Adipose tissue (tissue), 3 donors: ENCODE data around the gene PTGR2. TPM values are rescaled to one million over a fixed set of nuclear protein-coding genes. Genes with fewer than 3 reads are reported as not detected.
"Not testable (repeated sequence)": the region's sequence is repeated elsewhere in the genome, so short reads cannot be mapped to it uniquely, and the experiment has no call there.

Experiments
- H3K27ac ChIP-seq: one replicate; pipeline ENCODE4 v1.5.1; 2013; ENCODE audit warnings: low read depth, low read length
- WGBS, 3 donors: extraction: QIAGEN DNeasy Blood & Tissue Kit; methylation state at CpG; one replicate each; pipeline ENCODE4 v1.1.7; 2013; 5-methylcytosine and 5-hydroxymethylcytosine counted together
- polyA plus RNA-seq, 3 donors: library from polyadenylated mRNA; stranded (reverse); fragments of 200-250 nt; gene quantifications; one replicate each; pipeline ENCODE4 v1.2.3, GENCODE V29; 2013
- donor health status: healthy with polysubstance abuse.
- donor health status: Bipolar disorder and iron deficiency.
- donor health status: healthy.

Gene PTGR2
- polyA plus RNA-seq = 1 to 10 TPM; 3.2 to 7.5 (median 5.2) TPM

GRCh38 chr14:73851567-73852382 lies at the start of gene PTGR2:
TSS of gene PTGR2 (plus strand) at chr14:73851831. CDS start at chr14:73858863, 7,032 bp downstream.
- peak within 1 kb of the TSS; percentile 28 for H3K27ac ChIP-seq
- 0 to 1% (median 0%) methylated on average over 46 to 51 of the region's 51 CpGs for WGBS, 3 donors

GRCh38 chr14:73802431-73803188 lies 49.0 kb upstream of the PTGR2 start:
- H3K27ac ChIP-seq = no peak overlapping the region
- WGBS, 3 donors = 71 to 84% (median 71%) methylated on average over 10 of the region's 10 CpGs

- H3K27ac ChIP-seq = no peak overlapping the region
- WGBS, 3 donors = 92 to 98% (median 96%) methylated on average over 2 of the region's 2 CpGs
Observed at GRCh38 chr14:73804636-73805035, 47.0 kb upstream of the PTGR2 start.

GRCh38 chr14:73807457-73807856 lies 44.2 kb upstream of the PTGR2 start:
- 92 to 100% (median 100%) methylated on average over 1 of the region's 1 CpG for WGBS, 3 donors
- no peak overlapping the region for H3K27ac ChIP-seq

GRCh38 chr14:73809391-73809790 lies 42.2 kb upstream of the PTGR2 start:
- no peak overlapping the region for H3K27ac ChIP-seq
- 63 to 79% (median 79%) methylated on average over 6 of the region's 6 CpGs for WGBS, 3 donors

- WGBS, 3 donors = 78 to 89% (median 79%) methylated on average over 13 of the region's 13 CpGs
- H3K27ac ChIP-seq = no peak overlapping the region
Observed at GRCh38 chr14:73810478-73811163, 41.0 kb upstream of the PTGR2 start.

GRCh38 chr14:73811164-73811503 lies 40.5 kb upstream of the PTGR2 start:
- 83 to 94% (median 89%) methylated on average over 2 of the region's 2 CpGs for WGBS, 3 donors
- H3K27ac ChIP-seq = no peak overlapping the region

GRCh38 chr14:73814153-73814552 lies 37.5 kb upstream of the PTGR2 start:
- WGBS, 3 donors = 66 to 79% (median 71%) methylated on average over 4 of the region's 4 CpGs

GRCh38 chr14:73815849-73816248 lies 35.8 kb upstream of the PTGR2 start:
- no peak overlapping the region for H3K27ac ChIP-seq
- 85 to 89% (median 88%) methylated on average over 4 to 5 of the region's 5 CpGs for WGBS, 3 donors

More at GRCh38 chr14:73814153-73814552, 37.5 kb upstream of the PTGR2 start:
- no peak overlapping the region for H3K27ac ChIP-seq

GRCh38 chr14:73816393-73816816 lies 35.2 kb upstream of the PTGR2 start:
- H3K27ac ChIP-seq = no peak overlapping the region
- 63 to 71% (median 64%) methylated on average over 4 of the region's 4 CpGs for whole genome bisulfite sequencing, 3 donors

- H3K27ac ChIP-seq = no peak overlapping the region
- WGBS, 3 donors = 88 to 91% (median 91%) methylated on average over 7 of the region's 7 CpGs
Observed at GRCh38 chr14:73817020-73817655, 34.5 kb upstream of the PTGR2 start.

- H3K27ac ChIP-seq = no peak overlapping the region
- 85 to 92% (median 86%) methylated on average over 9 of the region's 9 CpGs for WGBS, 3 donors
Observed at GRCh38 chr14:73818821-73819220, 32.8 kb upstream of the PTGR2 start.

- WGBS, 3 donors = 80 to 85% (median 85%) methylated on average over 3 of the region's 3 CpGs
- H3K27ac ChIP-seq = no peak overlapping the region
Observed at GRCh38 chr14:73820631-73821030, 31.0 kb upstream of the PTGR2 start.

- H3K27ac ChIP-seq = no peak overlapping the region
Observed at GRCh38 chr14:73823339-73823885, 28.2 kb upstream of the PTGR2 start.

GRCh38 chr14:73824127-73824526 lies 27.5 kb upstream of the PTGR2 start:
- 85 to 94% (median 85%) methylated on average over 4 of the region's 4 CpGs for WGBS, 3 donors
- H3K27ac ChIP-seq = no peak overlapping the region

- WGBS, 3 donors = 91 to 93% (median 92%) methylated on average over 8 of the region's 8 CpGs
- no peak overlapping the region for H3K27ac ChIP-seq
Observed at GRCh38 chr14:73824536-73824935, 27.1 kb upstream of the PTGR2 start.

- H3K27ac ChIP-seq = no peak overlapping the region
Observed at GRCh38 chr14:73825551-73826188, 26.0 kb upstream of the PTGR2 start.

GRCh38 chr14:73827190-73827589 lies 24.4 kb upstream of the PTGR2 start:
- WGBS, 3 donors = 88 to 96% (median 91%) methylated on average over 7 of the region's 7 CpGs
- H3K27ac ChIP-seq = not testable (repeated sequence)

More at GRCh38 chr14:73825551-73826188, 26.0 kb upstream of the PTGR2 start:
- WGBS, 3 donors = 16 to 17% (median 16%) methylated on average over 7 of the region's 7 CpGs
